Sigmoid colon (tissue), 4 donors: Measurements from ENCODE around the gene HNRNPA1L2.

ENCODE experiments used
- POLR2A ChIP-seq, 2 donors: fragments of 450-650 bp; IDR thresholded peaks; one replicate each; pipeline ENCODE4 v1.6.1; 2016; ENCODE audit warnings: antibody characterized with exemption in 2 of 2, mild to moderate bottlenecking in 2 of 2, moderate library complexity in 2 of 2
- POLR2AphosphoS5 ChIP-seq, 4 donors: sonication (generic); formaldehyde crosslinking; IDR thresholded peaks; one replicate each; pipeline ENCODE4 v1.6.1; 2017; ENCODE audit warnings: antibody characterized with exemption in 4 of 4
- TF ChIP-seq, protein P1 (sequence below), 4 experiments: fragments of 450-650 bp in 3 of 4; fragments of 200-600 bp in 1 of 4; IDR thresholded peaks; one replicate each; pipeline ENCODE4 v1.5.1; 2016 to 2019; ENCODE audit warnings: antibody characterized with exemption in 4 of 4, mild to moderate bottlenecking in 3 of 4, moderate library complexity in 2 of 4

DNA sequence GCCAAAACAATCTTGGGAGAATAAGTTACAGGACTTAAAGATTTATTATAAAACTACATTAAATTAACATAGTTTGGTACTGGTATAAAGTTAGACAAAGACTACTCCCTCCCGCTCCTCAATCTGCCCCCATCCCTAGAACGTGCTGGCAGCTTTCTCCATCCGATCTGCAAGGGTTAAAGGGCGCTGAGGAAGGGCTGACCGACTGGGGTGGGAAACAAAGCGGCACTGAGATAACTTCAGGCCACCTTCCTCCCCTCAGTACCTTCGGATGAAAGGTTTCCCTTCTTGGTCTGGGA lies 9.6 kb downstream of the HNRNPA1L2 start:
- TF ChIP-seq, protein P1, sequence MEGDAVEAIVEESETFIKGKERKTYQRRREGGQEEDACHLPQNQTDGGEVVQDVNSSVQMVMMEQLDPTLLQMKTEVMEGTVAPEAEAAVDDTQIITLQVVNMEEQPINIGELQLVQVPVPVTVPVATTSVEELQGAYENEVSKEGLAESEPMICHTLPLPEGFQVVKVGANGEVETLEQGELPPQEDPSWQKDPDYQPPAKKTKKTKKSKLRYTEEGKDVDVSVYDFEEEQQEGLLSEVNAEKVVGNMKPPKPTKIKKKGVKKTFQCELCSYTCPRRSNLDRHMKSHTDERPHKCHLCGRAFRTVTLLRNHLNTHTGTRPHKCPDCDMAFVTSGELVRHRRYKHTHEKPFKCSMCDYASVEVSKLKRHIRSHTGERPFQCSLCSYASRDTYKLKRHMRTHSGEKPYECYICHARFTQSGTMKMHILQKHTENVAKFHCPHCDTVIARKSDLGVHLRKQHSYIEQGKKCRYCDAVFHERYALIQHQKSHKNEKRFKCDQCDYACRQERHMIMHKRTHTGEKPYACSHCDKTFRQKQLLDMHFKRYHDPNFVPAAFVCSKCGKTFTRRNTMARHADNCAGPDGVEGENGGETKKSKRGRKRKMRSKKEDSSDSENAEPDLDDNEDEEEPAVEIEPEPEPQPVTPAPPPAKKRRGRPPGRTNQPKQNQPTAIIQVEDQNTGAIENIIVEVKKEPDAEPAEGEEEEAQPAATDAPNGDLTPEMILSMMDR (IDR thresholded peaks at IDR 0.05) = no peak
- TF ChIP-seq POLR2A (IDR thresholded peaks at IDR 0.05) = no peak
- TF ChIP-seq POLR2AphosphoS5 (IDR thresholded peaks at IDR 0.05) = no peak
